GM23248 (cell line): Measurements from ENCODE around the gene CHERP.

ENCODE experiments used
- EZH2 ChIP-seq: fragments of 200-600 bp; sonication (generic); IDR thresholded peaks from 2 replicates; pipeline ENCODE4 v1.6.1; 2018; ENCODE audit warnings: antibody characterized with exemption, mild to moderate bottlenecking; ENCODE audit not compliant: insufficient read depth, poor library complexity, severe bottlenecking
- EZH2phosphoT487 ChIP-seq: fragments of 200-600 bp; sonication (generic); IDR thresholded peaks from 2 replicates; pipeline ENCODE4 v1.6.1; 2018; ENCODE audit warnings: antibody characterized with exemption, moderate library complexity, mild to moderate bottlenecking, low read depth; ENCODE audit not compliant: insufficient read depth

GRCh38 chr19:16566702-16567101 lies 24.5 kb upstream of the CHERP start:
- no peak for TF ChIP-seq EZH2
- TF ChIP-seq EZH2phosphoT487, result no peak
